Trophoblast cell (in vitro differentiated cells and primary cell): ENCODE measurements around the gene TMEM250.

Source experiments
- DNase-seq, 2 donors: peaks; one replicate each; pipeline ENCODE4 v3.0.0-alpha.2; 2016
- H2AFZ ChIP-seq: 2 replicates; pipeline ENCODE4 v1.6.1; 2013; ENCODE audit warnings: low read length, moderate library complexity, mild to moderate bottlenecking; ENCODE audit not compliant: insufficient read depth, poor library complexity
- H2AK5ac ChIP-seq: 2 replicates; pipeline ENCODE4 v1.6.1; 2013; ENCODE audit warnings: mild to moderate bottlenecking, low read length
- H2BK120ac ChIP-seq: 2 replicates; pipeline ENCODE4 v1.6.1; 2013; ENCODE audit warnings: low read length, mild to moderate bottlenecking, moderate library complexity; ENCODE audit not compliant: insufficient read depth, poor library complexity
- H2BK12ac ChIP-seq: 2 replicates; pipeline ENCODE4 v1.6.1; 2013; ENCODE audit warnings: mild to moderate bottlenecking, low read length, moderate library complexity
- H2BK5ac ChIP-seq: 2 replicates; pipeline ENCODE4 v1.6.1; 2013; ENCODE audit warnings: low read length, low read depth, moderate library complexity, mild to moderate bottlenecking; ENCODE audit not compliant: poor library complexity
- H3K14ac ChIP-seq: 2 replicates; pipeline ENCODE4 v1.6.1; 2013; ENCODE audit warnings: mild to moderate bottlenecking, low read length
- H3K18ac ChIP-seq: 2 replicates; pipeline ENCODE4 v1.6.1; 2013; ENCODE audit warnings: mild to moderate bottlenecking, low read length
- H3K23ac ChIP-seq: 2 replicates; pipeline ENCODE4 v1.6.1; 2013; ENCODE audit warnings: low read length
- H3K27ac ChIP-seq: 2 replicates; pipeline ENCODE4 v1.5.1; 2013; ENCODE audit warnings: low read depth, mild to moderate bottlenecking, inconsistent platforms, low read length, moderate library complexity
- H3K27me3 ChIP-seq: 2 replicates; pipeline ENCODE4 v1.6.1; 2013; ENCODE audit warnings: inconsistent platforms, mild to moderate bottlenecking, low read length, moderate library complexity; ENCODE audit not compliant: insufficient read depth
- H3K36me3 ChIP-seq, 2 experiments: 1 replicate in 1 of 2; 2 replicates in 1 of 2; pipeline ENCODE4 v1.6.1; 2013; ENCODE audit warnings: low read length in 2 of 2, mild to moderate bottlenecking in 2 of 2, moderate library complexity in 1 of 2; ENCODE audit not compliant: insufficient read depth in 2 of 2, control insufficient read depth in 1 of 2
- H3K4ac ChIP-seq: 2 replicates; pipeline ENCODE4 v1.6.1; 2013; ENCODE audit warnings: low read depth, mild to moderate bottlenecking, low read length, moderate library complexity
- H3K4me1 ChIP-seq, 2 experiments: 1 replicate in 1 of 2; 2 replicates in 1 of 2; pipeline ENCODE4 v1.6.1; 2013; ENCODE audit warnings: low read length in 2 of 2, mild to moderate bottlenecking in 2 of 2, moderate library complexity in 1 of 2; ENCODE audit not compliant: insufficient read depth in 2 of 2, control insufficient read depth in 1 of 2
- H3K4me2 ChIP-seq: 2 replicates; pipeline ENCODE4 v1.6.1; 2013; ENCODE audit warnings: inconsistent platforms, mild to moderate bottlenecking, low read length, moderate library complexity
- H3K4me3 ChIP-seq: 2 replicates; pipeline ENCODE4 v1.5.1; 2013; ENCODE audit warnings: mild to moderate bottlenecking, low read depth, low read length, inconsistent platforms
- H3K79me1 ChIP-seq: one replicate; pipeline ENCODE4 v1.6.1; 2013; ENCODE audit warnings: low read length
- H3K79me2 ChIP-seq: 2 replicates; pipeline ENCODE4 v1.6.1; 2013; ENCODE audit warnings: low read length, mild to moderate bottlenecking; ENCODE audit not compliant: control insufficient read depth, insufficient read depth, poor library complexity
- H3K9ac ChIP-seq: 2 replicates; pipeline ENCODE4 v1.6.1; 2013; ENCODE audit warnings: mild to moderate bottlenecking, low read length
- H3K9me3 ChIP-seq: 2 replicates; pipeline ENCODE4 v1.6.1; 2013; ENCODE audit warnings: low read depth, mild to moderate bottlenecking, control low read depth, inconsistent platforms, low read length; ENCODE audit not compliant: insufficient read depth
- H4K12ac ChIP-seq: 2 replicates; pipeline ENCODE4 v1.6.1; 2013; ENCODE audit warnings: low read depth, mild to moderate bottlenecking, low read length, moderate library complexity
- H4K8ac ChIP-seq: 2 replicates; pipeline ENCODE4 v1.6.1; 2013; ENCODE audit warnings: low read depth, mild to moderate bottlenecking, low read length, moderate library complexity
- H4K91ac ChIP-seq: one replicate; pipeline ENCODE4 v1.6.1; 2013; ENCODE audit warnings: low read depth, mild to moderate bottlenecking, low read length, moderate library complexity
- WGBS: extraction: QIAGEN DNeasy Blood & Tissue Kit; methylation state at CpG from one replicate; pipeline ENCODE4 v1.1.7; 2013; ENCODE audit warnings: missing lambda C conversion rate; ENCODE audit not compliant: insufficient read length, insufficient coverage; ENCODE audit errors: extremely low coverage; 5-methylcytosine and 5-hydroxymethylcytosine counted together

Gene TMEM250

DNA sequence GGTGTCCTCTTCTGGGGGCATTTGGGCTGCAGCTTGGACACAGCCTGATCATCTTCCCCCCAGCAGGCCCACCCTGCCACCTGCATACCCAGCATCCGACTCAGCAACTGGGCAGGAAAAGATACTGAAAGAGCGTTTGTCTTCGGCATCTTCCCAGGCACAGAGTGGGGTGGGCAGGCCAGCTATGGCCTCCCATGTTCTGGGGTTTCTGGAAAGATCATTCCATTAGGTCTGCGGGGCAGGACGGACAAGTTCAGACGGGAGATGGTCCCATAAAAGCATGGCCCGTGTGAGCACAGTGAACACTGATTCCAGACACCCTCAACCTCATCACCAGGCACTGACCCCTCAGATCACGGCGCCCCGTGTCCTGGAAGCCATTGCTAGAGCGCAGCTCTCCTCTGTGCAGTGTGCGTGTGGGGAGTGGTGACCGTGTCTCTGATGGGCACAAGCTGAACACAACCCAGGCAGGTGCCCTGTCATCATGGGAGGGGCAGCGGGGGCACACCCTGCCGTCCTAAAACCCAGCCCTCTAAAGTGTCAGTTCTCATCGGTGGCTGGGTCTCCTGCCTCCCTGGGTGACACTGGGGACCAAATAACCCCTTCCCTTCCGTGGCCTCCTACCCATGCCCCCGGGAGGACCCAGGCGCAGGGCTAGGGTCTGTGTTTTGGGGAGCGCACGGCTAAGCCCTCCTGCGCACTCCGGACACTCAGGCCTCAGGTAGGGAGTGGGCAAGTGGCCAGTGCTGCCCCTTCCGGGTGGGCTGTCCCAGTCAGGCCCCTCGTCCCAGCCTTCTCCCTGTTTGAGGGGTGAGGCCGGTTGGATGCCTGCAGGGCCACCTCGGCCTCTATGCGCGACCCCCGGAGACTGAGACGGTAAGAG is 13.2 kb upstream of the TMEM250 start:
- H2BK120ac ChIP-seq: no peak overlapping the region

DNA sequence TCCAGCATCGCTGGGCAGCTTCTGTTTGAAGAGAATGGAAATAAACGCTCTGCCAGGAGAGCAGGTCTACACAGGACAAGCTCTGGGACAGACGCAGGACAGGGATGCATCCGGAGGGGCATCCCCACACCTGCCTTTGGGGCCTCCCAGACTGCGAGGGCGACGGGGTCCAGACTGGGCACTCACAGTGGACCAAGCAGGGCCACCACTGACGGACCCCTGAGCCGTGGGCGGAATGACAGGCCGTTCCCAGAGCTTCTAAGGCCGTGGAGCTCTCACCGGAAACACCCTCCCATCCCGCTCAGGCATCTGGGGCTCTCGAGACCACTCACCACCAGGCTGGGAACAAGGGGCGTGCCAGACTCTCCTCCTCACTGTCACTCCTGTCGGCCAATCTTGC is 10.5 kb upstream of the TMEM250 start:
- no peak for DNase-seq
- H3K4me3 ChIP-seq: no peak overlapping the region
- no peak overlapping the region for H4K91ac ChIP-seq
- H3K14ac ChIP-seq: no peak overlapping the region
- no peak overlapping the region for H3K4me2 ChIP-seq
- no CpG with 5 or more reads among the region's 17 CpGs for WGBS
- H3K9me3 ChIP-seq: peaks cover 12% of the 10 kb centered on the region
- H2BK12ac ChIP-seq: no peak overlapping the region
- no peaks in the 10 kb centered on the region for H3K79me1 ChIP-seq
- no peak overlapping the region for H3K9ac ChIP-seq
- H3K79me2 ChIP-seq: no peaks in the 10 kb centered on the region
- no peak overlapping the region for H2BK5ac ChIP-seq
- no peak overlapping the region for H4K8ac ChIP-seq
- no peak overlapping the region for H3K23ac ChIP-seq
- no peak overlapping the region for H3K18ac ChIP-seq
- H2BK120ac ChIP-seq: no peak overlapping the region
- no peak overlapping the region for H3K4ac ChIP-seq
- no peak overlapping the region for H2AK5ac ChIP-seq
- no peak overlapping the region for H2AFZ ChIP-seq
- H3K4me1 ChIP-seq: peaks cover 0 to 6% of the 10 kb centered on the region in 2 experiments
- no peak overlapping the region for H3K27ac ChIP-seq
- no peak overlapping the region for H4K12ac ChIP-seq
- H3K27me3 ChIP-seq: peaks cover 11% of the 10 kb centered on the region
- H3K36me3 ChIP-seq: no peaks in the 10 kb centered on the region

More for the DNA sequence above, 13.2 kb upstream of the TMEM250 start:
- Histone ChIP-seq H3K18ac (no peak overlapping the region), H3K27me3 (peaks cover 11% of the 10 kb centered on the region), H3K79me2 (no peaks in the 10 kb centered on the region), H2BK12ac (no peak overlapping the region), H3K36me3 (no peaks in the 10 kb centered on the region), H3K14ac (no peak overlapping the region), H4K91ac (no peak overlapping the region), H2BK5ac (no peak overlapping the region), H3K9ac (no peak overlapping the region), H3K4me1 (peaks cover 0 to 6% of the 10 kb centered on the region in 2 experiments), H3K27ac (no peak overlapping the region), H3K9me3 (peaks cover 8% of the 10 kb centered on the region), H4K8ac (no peak overlapping the region), H3K79me1 (no peaks in the 10 kb centered on the region), H2AFZ (no peak overlapping the region), H3K4ac (no peak overlapping the region), H2AK5ac (no peak overlapping the region), H3K4me2 (no peak overlapping the region), H4K12ac (no peak overlapping the region), H3K4me3 (peak overlapping the region; percentile 30), H3K23ac (no peak overlapping the region)
- DNase-seq: no peak
- no CpG with 5 or more reads among the region's 31 CpGs for WGBS

DNA sequence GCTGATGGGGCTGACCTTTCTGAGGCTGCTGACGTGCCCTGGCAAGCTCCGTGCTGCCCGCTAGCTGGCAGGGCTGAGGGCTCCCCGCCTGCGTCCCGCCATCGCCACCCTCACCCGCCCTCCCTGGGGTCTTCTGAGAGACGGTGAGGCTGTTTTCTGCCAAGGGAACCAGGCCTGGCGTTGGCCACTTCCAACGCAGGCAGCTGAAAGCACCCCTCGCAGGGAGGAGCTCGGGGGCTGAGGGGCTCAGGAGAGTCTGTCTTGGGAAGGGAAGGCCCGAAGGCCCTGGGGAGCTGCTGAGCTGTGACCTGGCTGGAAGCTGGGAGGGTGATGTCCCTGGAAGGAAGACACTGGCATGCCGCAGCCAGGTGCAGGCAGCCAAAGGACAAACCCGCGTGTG is 9.8 kb upstream of the TMEM250 start:
- Histone ChIP-seq H2BK5ac (no peak overlapping the region), H3K4me2 (no peak overlapping the region), H3K9ac (no peak overlapping the region), H3K36me3 (no peaks in the 10 kb centered on the region), H3K27ac (no peak overlapping the region), H3K4me3 (no peak overlapping the region), H4K12ac (no peak overlapping the region), H3K79me2 (no peaks in the 10 kb centered on the region), H2BK12ac (no peak overlapping the region), H4K91ac (no peak overlapping the region), H3K4me1 (peaks cover 0 to 2% of the 10 kb centered on the region in 2 experiments), H3K23ac (no peak overlapping the region), H3K18ac (no peak overlapping the region), H3K79me1 (no peaks in the 10 kb centered on the region), H2AFZ (no peak overlapping the region), H4K8ac (no peak overlapping the region), H2AK5ac (no peak overlapping the region), H3K14ac (no peak overlapping the region), H3K9me3 (peaks cover 7% of the 10 kb centered on the region), H3K27me3 (peaks cover 5% of the 10 kb centered on the region), H3K4ac (no peak overlapping the region), H2BK120ac (no peak overlapping the region)
- no CpG with 5 or more reads among the region's 17 CpGs for WGBS
- no peak for DNase-seq

DNA sequence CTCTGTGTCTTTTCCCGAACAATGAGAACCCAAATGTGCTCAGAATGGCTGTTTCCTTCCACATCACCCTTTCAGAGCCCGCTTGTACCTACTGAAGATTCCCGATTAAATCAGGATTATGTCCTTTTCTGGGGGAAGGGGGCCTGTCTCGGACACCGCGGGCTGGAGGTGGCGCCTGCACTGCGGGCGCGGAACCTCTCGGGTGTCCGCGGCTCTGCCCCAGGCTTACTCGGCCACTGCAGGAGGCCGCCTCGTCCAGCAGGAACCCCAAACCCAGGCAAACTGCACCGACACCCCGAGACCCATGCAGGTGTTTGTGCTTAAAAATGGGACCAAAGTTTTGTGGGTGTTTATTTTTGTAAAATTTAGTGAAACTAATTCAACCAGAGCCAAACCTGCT is 8.6 kb upstream of the TMEM250 start:
- H3K4me1 ChIP-seq: no peaks in the 10 kb centered on the region
- H3K36me3 ChIP-seq: no peaks in the 10 kb centered on the region
- H4K8ac ChIP-seq: no peak overlapping the region
- DNase-seq: no peak
- no peak overlapping the region for H2BK120ac ChIP-seq
- H3K23ac ChIP-seq: no peak overlapping the region
- no CpG with 5 or more reads among the region's 18 CpGs for WGBS
- H3K79me2 ChIP-seq: no peaks in the 10 kb centered on the region
- no peak overlapping the region for H3K18ac ChIP-seq
- H3K4me2 ChIP-seq: no peak overlapping the region
- no peak overlapping the region for H2AK5ac ChIP-seq
- no peak overlapping the region for H4K12ac ChIP-seq
- no peak overlapping the region for H3K4ac ChIP-seq
- peaks cover 5% of the 10 kb centered on the region for H3K9me3 ChIP-seq
- H3K79me1 ChIP-seq: no peaks in the 10 kb centered on the region
- no peak overlapping the region for H2BK12ac ChIP-seq
- H4K91ac ChIP-seq: no peak overlapping the region
- no peak overlapping the region for H3K9ac ChIP-seq
- no peak overlapping the region for H2AFZ ChIP-seq
- H2BK5ac ChIP-seq: no peak overlapping the region
- H3K14ac ChIP-seq: no peak overlapping the region
- H3K4me3 ChIP-seq: no peak overlapping the region
- no peaks in the 10 kb centered on the region for H3K27me3 ChIP-seq
- no peak overlapping the region for H3K27ac ChIP-seq
